Stimulated activated naive CD8-positive, alpha-beta T cell treated with anti-CD3 and anti-CD28 coated beads, Interleukin-15, amount 100 ng/mL, for 72 hours (primary cell): ENCODE data around the gene PRDM10.
"Not testable (repeated sequence)": the region's sequence is repeated elsewhere in the genome, so short reads cannot be mapped to it uniquely, and the experiment has no call there.

Experiments
- ATAC-seq: fragments of 150-1000 bp; cut with Tn5 transposase; 2 replicates; pipeline ENCODE4 v1.10.0; 2021; ENCODE audit warnings: mild to moderate bottlenecking, moderate library complexity
- DNase-seq, 2 donors: peaks; one replicate each; pipeline ENCODE4 v3.0.0; 2021 to 2022
- H3K27ac Mint-ChIP-seq, 2 donors: one replicate each; pipeline ENCODE4 v1.8.0; 2022; ENCODE audit warnings: mild to moderate bottlenecking in 2 of 2, mixed read lengths in 2 of 2, moderate library complexity in 2 of 2
- H3K27me3 Mint-ChIP-seq: one replicate; pipeline ENCODE4 v1.8.0; 2022; ENCODE audit warnings: mixed read lengths
- H3K4me1 Mint-ChIP-seq: one replicate; pipeline ENCODE4 v1.8.0; 2022; ENCODE audit warnings: mild to moderate bottlenecking, mixed read lengths
- H3K4me3 Mint-ChIP-seq, 2 donors: one replicate each; pipeline ENCODE4 v1.8.0; 2022; ENCODE audit warnings: mild to moderate bottlenecking in 2 of 2, mixed read lengths in 2 of 2, moderate library complexity in 1 of 2
- H3K9me3 Mint-ChIP-seq, 2 donors: one replicate each; pipeline ENCODE4 v1.8.0; 2022; ENCODE audit warnings: mixed read lengths in 2 of 2

PRDM10 gene

GRCh38 chr11:129868626-129869025, 134.0 kb downstream of the PRDM10 start:
- H3K27me3 Mint-ChIP-seq, DNase-seq, H3K27ac Mint-ChIP-seq, H3K9me3 Mint-ChIP-seq, ATAC-seq, H3K4me3 Mint-ChIP-seq: not testable (repeated sequence)
- H3K4me1 Mint-ChIP-seq = peaks cover 14% of the 10 kb centered on the region

- DNase-seq = no peak
- Mint-ChIP-seq H3K27me3 (no peaks in the 10 kb centered on the region), H3K27ac (no peak overlapping the region), H3K9me3 (no peaks in the 10 kb centered on the region), H3K4me3 (no peak overlapping the region), H3K4me1 (peaks cover 28% of the 10 kb centered on the region)
- no peak for ATAC-seq
These were observed 136.3 kb downstream of the PRDM10 start for GRCh38 chr11:129866311-129866710.

DNA sequence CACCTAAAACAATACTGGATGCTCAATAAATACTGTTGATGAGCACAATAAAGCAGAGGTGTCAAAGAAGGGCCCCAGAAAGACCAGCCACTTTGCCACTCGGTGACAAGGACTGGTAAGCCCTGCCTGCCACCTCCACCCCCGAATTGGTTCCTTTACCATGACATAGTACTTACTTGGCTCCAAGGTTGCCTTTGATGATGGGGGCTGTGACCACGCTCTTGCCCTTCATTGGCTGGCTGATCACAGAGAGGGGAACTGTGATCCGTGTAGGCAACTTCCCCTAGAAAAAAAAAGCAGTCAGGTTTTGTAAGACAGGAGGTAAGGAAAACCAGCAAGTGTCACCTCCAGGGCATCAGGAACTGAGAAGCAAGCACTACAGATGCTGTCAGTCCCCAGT, 136.9 kb downstream of the PRDM10 start:
- Mint-ChIP-seq H3K4me3 (no peak overlapping the region), H3K27ac (peak overlapping the region; percentile 43 to 44), H3K4me1 (peaks cover 31% of the 10 kb centered on the region), H3K27me3 (no peaks in the 10 kb centered on the region), H3K9me3 (no peaks in the 10 kb centered on the region)
- DNase-seq = no peak
- ATAC-seq = peak; percentile 45

GRCh38 chr11:129864811-129865210, 137.8 kb downstream of the PRDM10 start:
- Mint-ChIP-seq H3K4me3 (no peak overlapping the region), H3K4me1 (peaks cover 34% of the 10 kb centered on the region), H3K9me3 (no peaks in the 10 kb centered on the region), H3K27me3 (no peaks in the 10 kb centered on the region), H3K27ac (no peak overlapping the region)
- DNase-seq (no peak), ATAC-seq (no peak)

- H3K9me3 Mint-ChIP-seq = no peaks in the 10 kb centered on the region
These were observed 140.7 kb downstream of the PRDM10 start for GRCh38 chr11:129861702-129862522.

DNA sequence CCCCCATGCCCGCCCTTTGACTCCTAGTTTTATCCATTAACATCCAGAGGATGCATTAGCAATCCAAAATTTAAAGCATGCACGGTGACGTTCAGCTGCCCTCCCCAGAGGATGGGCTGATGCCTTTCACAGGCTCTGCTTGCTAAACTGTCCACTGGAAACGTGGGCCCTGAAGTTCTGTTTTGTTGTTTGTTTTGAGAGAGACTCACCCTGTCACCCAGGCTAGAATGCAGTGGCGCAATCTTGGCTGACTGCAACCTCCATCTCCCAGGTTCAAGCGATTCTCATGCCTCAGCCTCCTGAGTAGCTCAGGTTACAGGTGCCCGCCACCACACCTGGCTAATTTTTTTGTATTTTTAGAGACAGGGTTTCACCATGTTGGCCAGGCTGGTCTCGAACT, 146.6 kb downstream of the PRDM10 start:
- H3K4me1 Mint-ChIP-seq = peaks cover 34% of the 10 kb centered on the region

More at GRCh38 chr11:129861702-129862522, 140.7 kb downstream of the PRDM10 start:
- H3K4me1 Mint-ChIP-seq = peaks cover 39% of the 10 kb centered on the region
- ATAC-seq (no peak), DNase-seq (no peak)
- H3K27ac Mint-ChIP-seq = peak overlapping the region in 1 of 2 donors; percentile 92
- no peaks in the 10 kb centered on the region for H3K27me3 Mint-ChIP-seq
- H3K4me3 Mint-ChIP-seq = no peak overlapping the region

GRCh38 chr11:129855086-129855485, 147.5 kb downstream of the PRDM10 start:
- no peaks in the 10 kb centered on the region for H3K9me3 Mint-ChIP-seq
- no peaks in the 10 kb centered on the region for H3K27me3 Mint-ChIP-seq
- H3K4me1 Mint-ChIP-seq = peaks cover 34% of the 10 kb centered on the region
- peak; percentile 10 for ATAC-seq
- no peak overlapping the region for H3K4me3 Mint-ChIP-seq
- no peak for DNase-seq
- H3K27ac Mint-ChIP-seq = no peak overlapping the region

More for the DNA sequence above, 146.6 kb downstream of the PRDM10 start:
- H3K9me3 Mint-ChIP-seq = no peaks in the 10 kb centered on the region
- no peak overlapping the region for H3K27ac Mint-ChIP-seq
- H3K27me3 Mint-ChIP-seq = no peaks in the 10 kb centered on the region
- H3K4me3 Mint-ChIP-seq = no peak overlapping the region
- DNase-seq (no peak), ATAC-seq (no peak)

GRCh38 chr11:129854232-129854805, 148.3 kb downstream of the PRDM10 start:
- peak; percentile 47 for ATAC-seq
- H3K4me1 Mint-ChIP-seq = peaks cover 26% of the 10 kb centered on the region
- no peaks in the 10 kb centered on the region for H3K9me3 Mint-ChIP-seq
- H3K27ac Mint-ChIP-seq = peak overlapping the region; percentile 96 to 97
- DNase-seq = no peak
- no peaks in the 10 kb centered on the region for H3K27me3 Mint-ChIP-seq
- peak overlapping the region in 1 of 2 donors; percentile 11 for H3K4me3 Mint-ChIP-seq

- peak; percentile 92 for ATAC-seq
- H3K4me1 Mint-ChIP-seq = peaks cover 26% of the 10 kb centered on the region
- peak overlapping the region; percentile 96 to 97 for H3K27ac Mint-ChIP-seq
- DNase-seq = peak; percentile 39 to 63
- H3K27me3 Mint-ChIP-seq = no peaks in the 10 kb centered on the region
- peak overlapping the region; percentile 22 to 44 for H3K4me3 Mint-ChIP-seq
- no peaks in the 10 kb centered on the region for H3K9me3 Mint-ChIP-seq
These were observed 149.0 kb downstream of the PRDM10 start for GRCh38 chr11:129853518-129854231.

DNA sequence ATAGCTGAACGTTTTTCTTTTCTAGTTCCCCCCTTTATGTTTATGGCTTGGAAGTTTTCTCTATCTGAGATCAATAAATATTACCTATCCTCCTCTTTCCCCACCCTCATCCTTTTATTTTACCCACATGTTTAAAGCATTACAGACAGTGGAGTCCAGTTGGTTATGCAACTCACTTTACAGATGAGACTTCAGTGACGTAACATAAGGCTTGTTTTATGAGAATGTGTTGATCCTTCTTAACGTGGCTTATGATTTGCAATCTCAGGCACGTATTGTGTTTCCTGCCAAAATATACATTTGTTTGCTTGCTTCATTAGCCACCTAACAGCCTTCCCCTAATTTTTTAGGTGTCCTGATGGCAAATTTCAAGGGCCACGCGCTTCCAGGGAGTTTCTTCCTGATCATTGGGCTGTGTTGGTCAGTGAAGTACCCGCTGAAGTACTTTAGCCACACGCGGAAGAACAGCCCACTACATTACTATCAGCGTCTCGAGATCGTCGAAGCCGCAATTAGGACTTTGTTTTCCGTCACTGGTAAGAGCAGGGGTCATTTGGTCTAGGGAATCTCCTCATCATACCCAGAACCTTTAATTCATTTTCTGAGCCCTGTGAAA, 150.4 kb downstream of the PRDM10 start:
- DNase-seq (no peak), ATAC-seq (no peak)
- peak overlapping the region in 1 of 2 donors; percentile 66 for H3K27ac Mint-ChIP-seq
- H3K27me3 Mint-ChIP-seq = no peaks in the 10 kb centered on the region
- no peak overlapping the region for H3K4me3 Mint-ChIP-seq
- H3K4me1 Mint-ChIP-seq = peaks cover 26% of the 10 kb centered on the region
- H3K9me3 Mint-ChIP-seq = no peaks in the 10 kb centered on the region
